ENCODE results near the gene APOBR. TPM values are rescaled to one million over a fixed set of nuclear protein-coding genes. Genes with fewer than 3 reads are reported as not detected.

Gene APOBR
- total and polyA plus RNA-seq, 11 donors: 0.15 to 4.7 (median 0.79) TPM

DNA sequence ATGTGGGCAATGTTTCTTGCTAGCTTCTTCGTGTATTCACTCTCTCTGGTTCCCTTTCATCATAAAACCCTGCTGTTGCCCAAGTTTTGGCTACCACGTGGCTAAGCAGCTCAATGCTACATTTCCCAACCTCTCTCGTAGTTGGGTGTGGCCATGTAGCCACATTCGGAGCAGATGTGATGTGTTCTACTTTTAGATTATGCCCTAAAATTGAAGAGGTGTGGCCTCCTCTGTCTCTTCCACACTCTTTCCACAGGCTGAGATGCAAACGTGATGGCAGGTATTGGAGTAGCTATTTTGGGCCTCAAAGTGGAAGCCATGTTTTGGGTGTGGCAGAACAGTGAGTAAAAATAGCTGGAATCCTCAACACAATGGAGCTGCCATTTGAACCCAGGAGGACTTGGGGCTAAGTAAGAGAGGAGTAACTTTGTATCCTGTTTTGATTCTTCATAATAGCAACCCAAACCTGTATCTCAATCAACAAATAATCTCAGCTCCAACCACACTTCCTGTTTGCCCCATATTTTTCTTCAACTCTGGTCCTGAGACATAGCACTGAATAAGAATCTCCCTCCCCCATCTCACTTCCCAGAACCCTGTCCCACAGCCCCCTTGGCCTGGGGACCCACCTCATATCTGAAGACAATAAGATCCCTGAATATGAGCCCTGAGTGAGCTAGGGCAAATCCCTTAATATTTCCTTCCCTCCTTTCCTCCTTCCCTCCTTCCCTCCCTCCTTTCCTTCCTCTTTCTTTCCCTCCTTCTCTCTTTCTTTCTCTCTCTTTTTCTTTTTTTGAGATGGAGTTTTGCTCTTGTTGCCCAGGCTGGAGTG is 40.3 kb downstream of the APOBR start:
- no peaks in the 10 kb centered on the region for H3K9me3 ChIP-seq
- peaks cover 0 to 62% (median 26%) of the 10 kb centered on the region in 12 donors for H3K4me1 ChIP-seq
- WGBS, 4 donors: 66 to 79% (median 69%) methylated on average over 5 of the region's 5 CpGs
- H3K36me3 ChIP-seq: peaks cover 0 to 21% (median 3%) of the 10 kb centered on the region in 9 donors
- ATAC-seq (peak in 1 of 4 donors; percentile 27), DNase-seq (peak in 2 of 5 donors; percentile 45 to 57)
- TF ChIP-seq POLR2A (IDR thresholded peaks at IDR 0.05): no peak
- TF ChIP-seq, protein P1, sequence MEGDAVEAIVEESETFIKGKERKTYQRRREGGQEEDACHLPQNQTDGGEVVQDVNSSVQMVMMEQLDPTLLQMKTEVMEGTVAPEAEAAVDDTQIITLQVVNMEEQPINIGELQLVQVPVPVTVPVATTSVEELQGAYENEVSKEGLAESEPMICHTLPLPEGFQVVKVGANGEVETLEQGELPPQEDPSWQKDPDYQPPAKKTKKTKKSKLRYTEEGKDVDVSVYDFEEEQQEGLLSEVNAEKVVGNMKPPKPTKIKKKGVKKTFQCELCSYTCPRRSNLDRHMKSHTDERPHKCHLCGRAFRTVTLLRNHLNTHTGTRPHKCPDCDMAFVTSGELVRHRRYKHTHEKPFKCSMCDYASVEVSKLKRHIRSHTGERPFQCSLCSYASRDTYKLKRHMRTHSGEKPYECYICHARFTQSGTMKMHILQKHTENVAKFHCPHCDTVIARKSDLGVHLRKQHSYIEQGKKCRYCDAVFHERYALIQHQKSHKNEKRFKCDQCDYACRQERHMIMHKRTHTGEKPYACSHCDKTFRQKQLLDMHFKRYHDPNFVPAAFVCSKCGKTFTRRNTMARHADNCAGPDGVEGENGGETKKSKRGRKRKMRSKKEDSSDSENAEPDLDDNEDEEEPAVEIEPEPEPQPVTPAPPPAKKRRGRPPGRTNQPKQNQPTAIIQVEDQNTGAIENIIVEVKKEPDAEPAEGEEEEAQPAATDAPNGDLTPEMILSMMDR (IDR thresholded peaks at IDR 0.05): no peak
- H3K27me3 ChIP-seq: no peaks in the 10 kb centered on the region
- peak overlapping the region in 2 of 12 donors; percentile 68 to 74 for H3K27ac ChIP-seq
- H3K4me3 ChIP-seq: no peak overlapping the region
- intact Hi-C loops (cut with DNase I): loop anchor here in 2 of 10 donors (5.0 kb wide), 1 partner anchor 42 kb away; the partner anchor contains the start of genes APOBR (in 2 of the 2) and CLN3 (in 2 of the 2)

DNA sequence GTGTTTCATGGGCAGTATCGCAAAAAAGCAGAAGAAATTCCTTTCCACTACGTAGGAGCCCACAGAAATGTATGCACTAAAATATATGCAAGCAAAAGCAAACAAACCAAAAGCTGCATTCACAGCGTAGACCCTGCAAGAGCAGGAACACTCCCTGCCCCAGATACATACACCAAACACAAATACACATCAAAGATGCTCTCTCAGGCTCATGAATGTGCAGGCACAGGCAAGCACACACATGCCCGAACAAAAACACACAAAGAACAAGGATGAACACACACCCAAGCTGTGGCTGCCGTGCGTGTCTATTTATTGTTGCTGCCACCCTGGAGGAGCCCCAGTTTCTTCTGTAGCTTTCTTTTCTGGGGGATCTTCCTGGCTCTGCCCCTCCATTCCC is 42.6 kb downstream of the APOBR start:
- H3K27me3 ChIP-seq: no peaks in the 10 kb centered on the region
- peak overlapping the region in 3 of 12 donors; percentile 94 to 98 (median 95) for H3K27ac ChIP-seq
- no peaks in the 10 kb centered on the region for H3K9me3 ChIP-seq
- no peak for ATAC-seq
- TF ChIP-seq, protein P1 (IDR thresholded peaks at IDR 0.05): no peak
- peak overlapping the region in 10 of 12 donors; percentile 5 to 71 (median 60) for H3K4me3 ChIP-seq
- peaks cover 0 to 60% (median 24%) of the 10 kb centered on the region in 12 donors for H3K4me1 ChIP-seq
- DNase-seq: no peak
- peaks cover 0 to 21% (median 3%) of the 10 kb centered on the region in 9 donors for H3K36me3 ChIP-seq
- intact Hi-C loops (cut with DNase I): loop anchor here in 2 of 10 donors (2.0 to 5.0 kb wide), 2 partner anchors 16 to 45 kb away; partner anchors contain the start of genes APOBR (in 2 of the 2), CLN3 (in 2 of the 2) and SGF29 (in 1 of the 2)
- WGBS, 4 donors: 86 to 93% (median 90%) methylated on average over 6 of the region's 6 CpGs

GRCh38 chr16:28537964-28538732 is 43.7 kb downstream of the APOBR start:
- TF ChIP-seq POLR2A (IDR thresholded peaks at IDR 0.05): no peak
- TF ChIP-seq, protein P1 (IDR thresholded peaks at IDR 0.05): no peak
- peak overlapping the region; percentile 11 to 71 (median 58) for H3K4me3 ChIP-seq
- H3K9me3 ChIP-seq: no peaks in the 10 kb centered on the region
- H3K4me1 ChIP-seq: peaks cover 0 to 58% (median 20%) of the 10 kb centered on the region in 12 donors
- intact Hi-C loops (cut with DNase I): loop anchor here in 3 of 10 donors (2.0 to 5.0 kb wide), 3 partner anchors 15 to 46 kb away; partner anchors contain the start of genes CLN3 (in 3 of the 3), APOBR (in 2 of the 3) and SGF29 (in 1 of the 3)
- peak overlapping the region; percentile 82 to 98 (median 93) for H3K27ac ChIP-seq
- no peaks in the 10 kb centered on the region for H3K27me3 ChIP-seq
- H3K36me3 ChIP-seq: peaks cover 0 to 21% (median 3%) of the 10 kb centered on the region in 9 donors
- no peak for ATAC-seq
- 86 to 88% (median 87%) methylated on average over 13 of the region's 13 CpGs for WGBS, 4 donors
- peak in 1 of 5 donors; percentile 34 for DNase-seq
